GM18909 (cell line): ENCODE results near the gene UPK3B.
"Not testable (repeated sequence)": the region's sequence is repeated elsewhere in the genome, so short reads cannot be mapped to it uniquely, and the experiment has no call there.

Experiments used
- ATAC-seq: cut with Tn5 transposase; IDR thresholded peaks from one replicate; pipeline ENCODE4 v1.9.1; 2021; ENCODE audit warnings: mild to moderate bottlenecking; ENCODE audit not compliant: unreplicated experiment, poor library complexity

UPK3B gene

DNA sequence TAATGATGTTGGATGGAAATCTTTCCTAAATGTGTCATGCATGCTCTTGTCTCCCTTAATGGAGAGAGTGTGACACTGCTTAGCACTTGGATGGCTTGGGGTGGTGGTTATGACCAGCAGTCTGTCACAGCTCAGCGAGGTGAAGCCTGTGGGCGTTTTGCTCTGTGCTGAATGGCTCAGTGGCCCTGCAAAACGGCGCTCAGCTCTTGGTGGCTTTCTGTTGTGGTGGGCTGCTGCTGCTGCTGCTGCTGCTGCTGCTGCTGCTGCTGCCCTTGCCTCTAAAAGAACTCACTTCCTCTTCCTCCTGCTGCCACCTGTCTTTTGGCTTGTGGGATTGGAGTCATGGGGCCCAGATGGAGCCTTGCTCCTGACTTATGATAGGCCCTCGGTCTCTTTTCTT lies 23.7 kb upstream of the UPK3B start:
- ATAC-seq, result peak; percentile 99

DNA sequence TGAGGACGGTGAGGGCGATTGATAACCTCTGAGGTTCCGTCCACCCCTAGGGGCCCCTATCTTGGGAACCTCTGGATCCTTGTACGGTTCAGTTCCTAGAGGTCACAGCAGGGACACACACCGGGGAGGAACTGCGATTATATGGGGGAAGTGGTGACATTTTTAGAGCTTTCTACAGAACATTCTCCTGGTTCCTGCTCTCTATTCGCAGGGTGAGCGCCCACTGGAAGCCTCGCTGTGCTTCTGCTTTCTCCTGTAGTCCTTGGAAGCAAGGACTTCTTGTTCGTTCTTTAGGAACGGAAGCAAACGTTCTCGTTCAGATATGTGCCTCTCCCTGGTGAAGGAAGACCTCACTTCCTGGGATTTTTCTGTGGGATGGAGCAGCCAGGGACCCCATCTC lies 22.4 kb upstream of the UPK3B start:
- not testable (repeated sequence) for ATAC-seq

DNA sequence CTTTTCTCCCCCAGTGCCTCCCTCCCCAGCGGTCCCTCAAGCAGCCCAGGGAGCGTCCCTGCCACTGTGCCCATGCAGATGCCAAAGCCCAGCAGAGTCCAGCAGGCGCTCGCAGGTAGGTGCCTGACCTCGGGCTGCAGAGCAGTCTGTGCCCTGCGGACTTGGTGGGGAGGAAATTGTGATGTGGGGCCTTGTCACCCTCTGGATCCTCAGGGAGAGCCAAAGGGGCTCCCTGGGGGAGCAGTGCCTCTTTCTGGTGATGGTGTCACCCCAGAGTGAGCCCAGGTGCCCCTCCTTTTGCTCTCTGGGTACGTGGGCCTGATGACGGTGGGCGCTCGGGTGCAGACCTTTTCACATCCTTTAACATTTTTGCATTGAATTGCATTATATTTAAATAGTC lies 18.2 kb upstream of the UPK3B start:
- ATAC-seq, result not testable (repeated sequence)

DNA sequence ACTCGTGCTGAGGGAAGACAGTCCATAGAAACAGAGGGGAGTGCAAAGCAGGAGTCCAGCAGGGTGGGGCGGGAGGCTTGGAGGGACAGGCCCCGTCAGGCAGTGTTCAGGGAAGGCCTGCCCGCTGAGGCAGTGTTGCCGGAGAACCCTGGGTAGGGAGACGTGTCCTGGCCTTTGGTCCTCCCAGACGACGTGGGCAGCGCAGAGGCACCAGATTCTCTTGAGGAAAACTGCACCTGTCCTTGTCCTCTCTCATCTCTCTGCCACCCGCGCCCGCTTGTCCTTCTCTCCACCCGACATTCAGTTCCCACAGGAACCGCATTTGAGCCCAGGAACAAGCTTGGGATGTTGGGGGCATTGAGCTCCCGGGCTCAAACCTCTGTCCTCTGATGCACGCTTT lies 14.6 kb upstream of the UPK3B start:
- not testable (repeated sequence) for ATAC-seq

DNA sequence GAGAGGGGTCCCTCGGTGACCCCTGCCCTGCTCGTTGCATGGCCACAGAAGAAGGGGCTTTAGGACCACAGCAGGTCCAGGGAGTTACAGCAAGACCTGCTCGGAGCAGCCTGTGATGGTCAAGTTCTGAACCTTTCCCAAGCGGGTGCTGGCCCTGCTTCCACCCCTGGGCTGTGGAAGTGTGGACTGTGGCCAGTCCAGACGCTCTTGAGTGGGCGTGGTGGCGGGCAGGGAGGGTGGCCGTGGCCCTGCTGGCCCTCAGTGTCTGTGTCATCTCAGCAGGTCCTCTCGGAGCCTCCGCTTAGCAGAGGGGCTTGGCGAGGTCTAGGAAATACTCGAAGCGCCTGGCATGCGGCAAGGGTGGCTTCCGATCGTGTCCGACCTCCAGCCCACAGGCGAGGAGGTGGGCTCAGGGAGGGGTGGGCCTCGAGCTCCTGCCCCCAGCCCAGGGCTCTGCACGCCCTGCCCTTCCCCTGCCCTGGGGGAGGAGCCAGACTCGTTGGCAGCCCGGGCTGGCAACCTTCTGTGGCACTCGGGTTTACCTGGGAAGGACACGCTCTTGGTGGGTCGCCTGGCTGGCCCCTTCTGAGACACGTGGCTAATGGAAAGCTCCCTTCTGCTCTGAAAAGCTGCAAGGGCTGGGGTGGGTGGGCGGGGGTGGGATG lies 12.3 kb upstream of the UPK3B start:
- ATAC-seq, result not testable (repeated sequence)

- not testable (repeated sequence) for ATAC-seq
These were observed 11.7 kb upstream of the UPK3B start for GRCh38 chr7:76498583-76499200.

DNA sequence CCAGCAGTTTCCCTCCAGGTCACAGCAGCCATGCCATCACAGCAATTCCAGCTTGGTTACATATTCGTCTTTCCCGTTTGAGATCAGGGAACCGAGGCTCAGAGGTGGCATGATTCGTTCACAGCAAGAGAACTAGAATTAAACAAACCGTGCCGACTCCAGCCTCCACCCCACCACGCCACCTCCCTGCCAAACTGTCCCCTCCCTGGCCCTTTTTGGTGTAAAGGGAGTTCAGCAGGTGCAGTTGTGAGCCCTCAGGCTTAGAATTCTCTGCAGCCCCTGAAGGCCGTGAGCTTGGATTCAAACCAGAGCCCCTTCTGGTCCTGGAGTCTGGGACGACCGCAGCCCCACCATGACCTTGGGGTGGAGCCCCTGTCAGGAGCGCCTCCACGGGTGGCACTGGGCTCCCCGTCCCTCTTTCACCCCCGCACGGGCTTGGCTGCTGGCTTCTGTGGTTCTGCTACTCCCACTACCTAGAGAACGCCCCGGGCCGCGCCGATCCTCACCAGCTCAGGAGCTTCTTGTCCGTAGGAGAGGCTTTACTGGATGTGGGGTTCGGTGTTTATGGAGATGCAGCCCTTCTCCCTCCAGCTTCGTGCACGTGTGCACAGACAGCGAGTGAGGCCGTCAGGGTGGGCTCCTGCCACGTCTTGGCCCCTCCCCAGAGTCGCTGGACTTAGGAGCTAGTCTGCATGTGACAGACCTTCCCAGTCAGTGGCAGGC lies 11.0 kb upstream of the UPK3B start:
- not testable (repeated sequence) for ATAC-seq

DNA sequence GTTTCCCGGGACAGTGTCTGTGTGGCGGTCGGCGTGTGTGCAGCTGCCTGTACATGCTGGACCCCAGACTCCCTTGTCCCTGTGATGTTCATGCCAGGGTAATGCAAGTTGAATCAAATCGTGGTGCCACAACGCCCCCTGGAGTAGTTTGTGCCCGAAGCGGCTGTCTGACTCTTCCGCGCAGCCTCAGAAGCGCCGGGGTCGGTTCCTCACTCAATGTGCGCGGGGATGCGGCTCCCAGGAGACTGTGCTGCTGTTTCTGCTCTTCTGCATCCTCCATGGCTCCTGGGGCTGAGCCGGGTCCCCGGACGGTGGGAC lies 10.5 kb upstream of the UPK3B start:
- not testable (repeated sequence) for ATAC-seq

GRCh38 chr7:76502224-76502623 lies 8.1 kb upstream of the UPK3B start:
- not testable (repeated sequence) for ATAC-seq

DNA sequence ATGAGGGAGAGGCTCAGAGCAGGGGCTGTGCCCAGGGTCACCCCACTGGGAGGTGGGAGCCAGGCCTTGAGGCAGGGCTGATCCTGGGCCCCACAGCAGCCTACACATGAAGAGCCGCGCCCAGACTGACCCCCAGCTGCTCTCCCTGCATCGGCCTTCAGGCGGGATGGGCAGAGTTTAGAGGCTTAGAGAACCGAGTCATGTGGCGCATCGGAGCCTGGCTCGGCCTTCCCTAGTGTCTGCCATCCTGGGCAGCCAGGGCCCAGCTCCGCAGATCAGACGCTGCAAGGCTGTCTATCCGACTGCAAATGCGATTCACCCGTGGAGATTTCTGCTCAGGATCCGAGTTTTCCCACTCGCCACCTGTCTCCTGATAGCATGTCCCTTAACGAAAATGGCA lies 7.5 kb upstream of the UPK3B start:
- not testable (repeated sequence) for ATAC-seq

- ATAC-seq, result not testable (repeated sequence)
These were observed 7.1 kb upstream of the UPK3B start for GRCh38 chr7:76503244-76503643.

GRCh38 chr7:76504351-76505167 lies 5.8 kb upstream of the UPK3B start:
- not testable (repeated sequence) for ATAC-seq

- ATAC-seq, result no peak
These were observed 4.9 kb upstream of the UPK3B start for GRCh38 chr7:76505168-76506080.

GRCh38 chr7:76506081-76506440 lies 4.3 kb upstream of the UPK3B start:
- ATAC-seq, result no peak

GRCh38 chr7:76506643-76507042 lies 3.7 kb upstream of the UPK3B start:
- not testable (repeated sequence) for ATAC-seq

- no peak for ATAC-seq
These were observed 2.5 kb upstream of the UPK3B start for GRCh38 chr7:76507723-76508406.

- ATAC-seq, result not testable (repeated sequence)
These were observed 1.0 kb downstream of the UPK3B start for GRCh38 chr7:76511200-76511910.
